GM23248 (cell line): ENCODE results near the gene CEBPA. TPM values are rescaled to one million over a fixed set of nuclear protein-coding genes. Genes with fewer than 3 reads are reported as not detected.

Source experiments
- DNase-seq: peaks from one replicate; pipeline ENCODE4 v3.0.0-alpha.2; 2015
- H2AFZ ChIP-seq: fragments of 200-600 bp; sonication (generic); 2 replicates; pipeline ENCODE4 v1.6.1; 2016; ENCODE audit warnings: antibody characterized with exemption
- H3F3A ChIP-seq: fragments of 200-600 bp; sonication (generic); 2 replicates; pipeline ENCODE4 v1.6.1; 2016; ENCODE audit warnings: mild to moderate bottlenecking, antibody characterized with exemption, mixed run types; ENCODE audit not compliant: insufficient read depth
- H3K27ac ChIP-seq: fragments of 200-600 bp; sonication (generic); 2 replicates; pipeline ENCODE4 v1.5.1; 2016; ENCODE audit warnings: mild to moderate bottlenecking
- H3K27me3 ChIP-seq: fragments of 200-600 bp; sonication (generic); replicated peaks from 2 replicates; pipeline ENCODE4 v1.6.1; 2016; ENCODE audit warnings: mild to moderate bottlenecking; ENCODE audit not compliant: insufficient read depth
- H3K36me3 ChIP-seq: fragments of 200-600 bp; sonication (generic); 2 replicates; pipeline ENCODE4 v1.6.1; 2016; ENCODE audit warnings: low read depth, mild to moderate bottlenecking
- H3K4me1 ChIP-seq: fragments of 200-600 bp; sonication (generic); 2 replicates; pipeline ENCODE4 v1.6.1; 2016; ENCODE audit warnings: mild to moderate bottlenecking; ENCODE audit not compliant: insufficient read depth
- H3K4me2 ChIP-seq: fragments of 200-600 bp; sonication (generic); one replicate; pipeline ENCODE4 v1.6.1; 2016; ENCODE audit warnings: mild to moderate bottlenecking; ENCODE audit not compliant: unreplicated experiment
- H3K4me3 ChIP-seq: fragments of 200-600 bp; sonication (generic); 2 replicates; pipeline ENCODE4 v1.5.1; 2016; ENCODE audit warnings: mild to moderate bottlenecking
- H3K79me2 ChIP-seq: fragments of 200-600 bp; sonication (generic); 2 replicates; pipeline ENCODE4 v1.6.1; 2016; ENCODE audit warnings: mild to moderate bottlenecking; ENCODE audit not compliant: insufficient read depth
- H3K9ac ChIP-seq: fragments of 200-600 bp; sonication (generic); 2 replicates; pipeline ENCODE4 v1.6.1; 2016; ENCODE audit warnings: mild to moderate bottlenecking
- H3K9me2 ChIP-seq: fragments of 200-600 bp; sonication (generic); 2 replicates; pipeline ENCODE4 v1.6.1; 2016; ENCODE audit warnings: mixed run types, mild to moderate bottlenecking, moderate library complexity; ENCODE audit not compliant: insufficient read depth
- H3K9me3 ChIP-seq: fragments of 200-600 bp; sonication (generic); one replicate; pipeline ENCODE4 v1.6.1; 2017; ENCODE audit warnings: low read depth
- H4K20me1 ChIP-seq: fragments of 200-600 bp; sonication (generic); 2 replicates; pipeline ENCODE4 v1.6.0; 2016; ENCODE audit not compliant: insufficient read depth
- EZH2 ChIP-seq: fragments of 200-600 bp; sonication (generic); IDR thresholded peaks from 2 replicates; pipeline ENCODE4 v1.6.1; 2018; ENCODE audit warnings: antibody characterized with exemption, mild to moderate bottlenecking; ENCODE audit not compliant: insufficient read depth, poor library complexity, severe bottlenecking
- EZH2phosphoT487 ChIP-seq: fragments of 200-600 bp; sonication (generic); IDR thresholded peaks from 2 replicates; pipeline ENCODE4 v1.6.1; 2018; ENCODE audit warnings: antibody characterized with exemption, moderate library complexity, mild to moderate bottlenecking, low read depth; ENCODE audit not compliant: insufficient read depth
- WGBS, 2 experiments: methylation state at CpG; one replicate each; pipeline ENCODE4 v1.1.6; 2015 to 2017; ENCODE audit warnings: low lambda C conversion rate in 2 of 2, low coverage in 1 of 2; ENCODE audit errors: missing lambda C conversion rate in 2 of 2; 5-methylcytosine and 5-hydroxymethylcytosine counted together
- in situ Hi-C: fragments of 300-500 bp; cut with MboI; formaldehyde crosslinking; loops from 2 replicates; pipeline ENCODE4 v1.15.0; 2020
- polyA plus RNA-seq: library from polyadenylated mRNA; unstranded; fragments of >200 nt; fragmentation: Nextera tagmentation; extraction: Ambion mirVana; gene quantifications from 2 replicates; pipeline ENCODE4 v1.2.1, GENCODE V29; 2016
- total RNA-seq: library from RNA; depleted of rRNA; stranded (reverse); fragments of >200 nt; shearing (Covaris generic); gene quantifications from 2 replicates; pipeline ENCODE4 v1.2.3, GENCODE V29; 2014

Gene CEBPA
- total and polyA plus RNA-seq, 2 experiments from 2014 or later = 0.22 TPM; not detected in 1

GRCh38 chr19:33271246-33272021 is 30.9 kb downstream of the CEBPA start:
- Histone ChIP-seq H3K36me3 (no peaks in the 10 kb centered on the region), H3K4me3 (no peak overlapping the region), H3K27ac (no peak overlapping the region), H3K4me2 (no peak overlapping the region), H2AFZ (no peak overlapping the region), H3F3A (no peaks in the 10 kb centered on the region), H3K9me2 (no peaks in the 10 kb centered on the region), H3K27me3 (0 out of 2 replicates have a peak, but pooled peaks cover 6% of the 10 kb centered on the region), H3K9me3 (no peaks in the 10 kb centered on the region), H4K20me1 (no peaks in the 10 kb centered on the region), H3K4me1 (peaks cover 11% of the 10 kb centered on the region), H3K9ac (no peak overlapping the region), H3K79me2 (no peaks in the 10 kb centered on the region)
- in situ Hi-C loops = no loop called here
- no peak for DNase-seq
- WGBS, 2 experiments = 78 to 81% methylated on average over 12 of the region's 12 CpGs
- TF ChIP-seq EZH2 = no peak
- no peak for TF ChIP-seq EZH2phosphoT487

GRCh38 chr19:33270769-33271168 is 31.6 kb downstream of the CEBPA start:
- TF ChIP-seq EZH2 (no peak), EZH2phosphoT487 (no peak)

GRCh38 chr19:33269016-33269415 is 33.3 kb downstream of the CEBPA start:
- H3K27me3 ChIP-seq = 0 out of 2 replicates have a peak, but pooled peaks cover 7% of the 10 kb centered on the region
- no peak overlapping the region for H3K4me3 ChIP-seq
- 73 to 80% methylated on average over 8 to 10 of the region's 10 CpGs for WGBS, 2 experiments
- H4K20me1 ChIP-seq = no peaks in the 10 kb centered on the region
- no peak overlapping the region for H3K9ac ChIP-seq
- H3K79me2 ChIP-seq = no peaks in the 10 kb centered on the region
- no peaks in the 10 kb centered on the region for H3K9me3 ChIP-seq
- in situ Hi-C loops = no loop called here
- no peak overlapping the region for H3K4me2 ChIP-seq
- no peak for DNase-seq
- H3K4me1 ChIP-seq = peaks cover 2% of the 10 kb centered on the region; the same call in 1 of the 2 replicates
- H3K9me2 ChIP-seq = no peaks in the 10 kb centered on the region
- H3K27ac ChIP-seq = no peak overlapping the region
- H3F3A ChIP-seq = no peaks in the 10 kb centered on the region
- H2AFZ ChIP-seq = no peak overlapping the region
- no peaks in the 10 kb centered on the region for H3K36me3 ChIP-seq
- TF ChIP-seq EZH2 = no peak
- TF ChIP-seq EZH2phosphoT487 = no peak

More at GRCh38 chr19:33270769-33271168, 31.6 kb downstream of the CEBPA start:
- no peaks in the 10 kb centered on the region for H3K9me2 ChIP-seq
- no peak overlapping the region for H3K4me3 ChIP-seq
- no peaks in the 10 kb centered on the region for H3K36me3 ChIP-seq
- in situ Hi-C loops = no loop called here
- no peak overlapping the region for H3K27ac ChIP-seq
- H3K9me3 ChIP-seq = no peaks in the 10 kb centered on the region
- H4K20me1 ChIP-seq = no peaks in the 10 kb centered on the region
- no peak for DNase-seq
- H3F3A ChIP-seq = no peaks in the 10 kb centered on the region
- no peak overlapping the region for H2AFZ ChIP-seq
- H3K4me2 ChIP-seq = no peak overlapping the region
- 82 to 87% methylated on average over 1 of the region's 1 CpG for WGBS, 2 experiments
- 0 out of 2 replicates have a peak, but pooled peaks cover 7% of the 10 kb centered on the region for H3K27me3 ChIP-seq
- H3K9ac ChIP-seq = no peak overlapping the region
- peaks cover 11% of the 10 kb centered on the region for H3K4me1 ChIP-seq
- no peaks in the 10 kb centered on the region for H3K79me2 ChIP-seq

- 74 to 78% methylated on average over 17 to 21 of the region's 22 CpGs for WGBS, 2 experiments
Observed at GRCh38 chr19:33268162-33268991, 34.0 kb downstream of the CEBPA start.

More at GRCh38 chr19:33268162-33268991, 34.0 kb downstream of the CEBPA start:
- Histone ChIP-seq H3K27me3 (0 out of 2 replicates have a peak, but pooled peaks cover 7% of the 10 kb centered on the region), H3K4me3 (no peak overlapping the region), H4K20me1 (no peaks in the 10 kb centered on the region), H3K9me3 (no peaks in the 10 kb centered on the region), H3K4me2 (no peak overlapping the region), H3K79me2 (no peaks in the 10 kb centered on the region), H3K9me2 (no peaks in the 10 kb centered on the region), H3K9ac (no peak overlapping the region), H3K4me1 (no peaks in the 10 kb centered on the region), H2AFZ (no peak overlapping the region), H3K27ac (no peak overlapping the region), H3K36me3 (no peaks in the 10 kb centered on the region), H3F3A (no peaks in the 10 kb centered on the region)
- in situ Hi-C loops = no loop called here
- no peak for DNase-seq
- no peak for TF ChIP-seq EZH2phosphoT487
- no peak for TF ChIP-seq EZH2
